Fibroblast of lung (primary cell): ENCODE data around the gene UNKL. TPM values are rescaled to one million over a fixed set of nuclear protein-coding genes. Genes with fewer than 3 reads are reported as not detected.

Source experiments
- DNase-seq, 2 donors: peaks; one replicate each; pipeline versions ENCODE4 v3.0.0 to v3.0.0-alpha.2; 2010; ENCODE audit warnings: low read depth in 2 of 2
- H2AFZ ChIP-seq: 2 replicates; pipeline ENCODE4 v1.5.1; 2012; ENCODE audit warnings: low read length, control low read depth, inconsistent platforms
- H3K27ac ChIP-seq: 2 replicates; pipeline ENCODE4 v1.5.1; 2011; ENCODE audit warnings: low read length, control low read depth; ENCODE audit not compliant: insufficient read depth
- H3K27me3 ChIP-seq: 2 replicates; pipeline ENCODE4 v1.5.1; 2011; ENCODE audit warnings: mild to moderate bottlenecking, low read length; ENCODE audit not compliant: control insufficient read depth, insufficient read depth
- H3K36me3 ChIP-seq: 2 replicates; pipeline ENCODE4 v1.5.1; 2011; ENCODE audit warnings: low read length; ENCODE audit not compliant: control insufficient read depth, insufficient read depth
- H3K4me1 ChIP-seq: 2 replicates; pipeline ENCODE4 v1.5.1; 2011; ENCODE audit warnings: low read length; ENCODE audit not compliant: control insufficient read depth, insufficient read depth; ENCODE audit errors: extremely low read depth
- H3K4me2 ChIP-seq: 2 replicates; pipeline ENCODE4 v1.5.1; 2011; ENCODE audit warnings: low read length, control low read depth; ENCODE audit not compliant: insufficient read depth; ENCODE audit errors: extremely low read depth
- H3K4me3 ChIP-seq, 4 experiments: fragments of 200-600 bp in 1 of 4; sonication (generic) in 1 of 4; replicated peaks in 1 of 4; 2 replicates each; pipeline ENCODE4 v1.5.1; 2011 to 2016; ENCODE audit warnings: low read length in 4 of 4, low read depth in 3 of 4, mild to moderate bottlenecking in 3 of 4, control low read depth in 2 of 4, inconsistent platforms in 1 of 4, mixed read lengths in 1 of 4; ENCODE audit not compliant: insufficient read depth in 1 of 4; ENCODE audit errors: control extremely low read depth in 1 of 4
- H3K79me2 ChIP-seq: 2 replicates; pipeline ENCODE4 v1.5.1; 2012; ENCODE audit warnings: mild to moderate bottlenecking, low read length, inconsistent platforms; ENCODE audit not compliant: control insufficient read depth, insufficient read depth
- H3K9ac ChIP-seq: 2 replicates; pipeline ENCODE4 v1.5.1; 2011; ENCODE audit warnings: mild to moderate bottlenecking, low read length, control low read depth; ENCODE audit not compliant: insufficient read depth
- H3K9me3 ChIP-seq: 2 replicates; pipeline ENCODE4 v1.5.1; 2012; ENCODE audit warnings: low read depth, low read length; ENCODE audit not compliant: control insufficient read depth, insufficient read depth
- H4K20me1 ChIP-seq: 2 replicates; pipeline ENCODE4 v1.5.1; 2011; ENCODE audit warnings: low read length; ENCODE audit not compliant: control insufficient read depth, insufficient read depth; ENCODE audit errors: extremely low read depth
- CTCF ChIP-seq, 2 donors: IDR thresholded peaks in 1 of 2; conservative IDR thresholded peaks in 1 of 2; 1 replicate in 1 of 2; 2 replicates in 1 of 2; pipeline ENCODE4 v1.5.1; 2011 to 2012; ENCODE audit warnings: low read length in 2 of 2, control low read depth in 1 of 2, inconsistent platforms in 1 of 2, low read depth in 1 of 2, mild to moderate bottlenecking in 1 of 2
- EZH2 ChIP-seq: IDR thresholded peaks from 2 replicates; pipeline ENCODE4 v1.5.1; 2012; ENCODE audit warnings: low read length, control low read depth, mild to moderate bottlenecking; ENCODE audit errors: missing control alignments
- polyA plus RNA-seq, 2 donors: library from polyadenylated mRNA; depleted of rRNA in 1 of 2; stranded (reverse) in 1 of 2; unstranded in 1 of 2; fragments of >200 nt; gene quantifications; 2 replicates each; pipeline ENCODE4 v1.2.1, GENCODE V29; 2011 to 2012; ENCODE audit warnings: missing spikeins in 1 of 2
- total RNA-seq: library from RNA; depleted of rRNA; stranded (reverse); fragments of >200 nt; gene quantifications from 2 replicates; pipeline ENCODE4 v1.2.1, GENCODE V29; 2014

Gene UNKL
- total and polyA plus RNA-seq, 2 donors (not counting 1 experiment from before 2014, with no cell fraction given) = 4.3 to 6.3 TPM

DNA sequence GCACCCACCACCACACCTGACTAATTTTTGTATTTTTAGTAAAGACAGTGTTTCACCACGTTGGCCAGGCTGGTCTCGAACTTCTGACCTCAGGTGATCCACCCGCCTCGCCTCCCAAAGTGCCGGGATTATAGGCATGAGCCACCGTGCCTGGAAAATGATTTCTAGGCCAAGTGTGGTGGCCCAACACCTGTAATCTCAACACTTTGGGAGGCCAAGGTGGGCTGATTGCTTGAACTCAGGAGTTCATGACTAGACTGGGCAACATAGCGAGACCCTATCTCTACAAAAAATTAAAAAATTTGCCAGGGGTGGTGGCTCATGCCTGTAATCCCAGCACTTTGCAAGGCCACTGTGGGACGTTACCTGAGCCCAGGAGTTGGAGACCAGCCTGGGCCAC lies 92.1 kb downstream of the UNKL start:
- H4K20me1 ChIP-seq = no peaks in the 10 kb centered on the region

GRCh38 chr16:1320658-1321240 lies 93.8 kb downstream of the UNKL start:
- Histone ChIP-seq H3K9me3 (no peaks in the 10 kb centered on the region), H3K27me3 (no peaks in the 10 kb centered on the region), H3K4me1 (no peaks in the 10 kb centered on the region), H3K36me3 (peaks cover 53% of the 10 kb centered on the region), H3K27ac (no peak overlapping the region), H2AFZ (no peak overlapping the region), H3K4me2 (no peak overlapping the region), H4K20me1 (no peaks in the 10 kb centered on the region), H3K4me3 (no peak overlapping the region), H3K9ac (no peak overlapping the region), H3K79me2 (peaks cover 31% of the 10 kb centered on the region)
- TF ChIP-seq EZH2 (no peak), CTCF (conservative IDR thresholded peaks at IDR 0.05 in 1 of 2, IDR thresholded peaks at IDR 0.05 in 1 of 2; ENCODE audit: low read depth in 1 of 2, low read length in 2 of 2) (no peak)
- DNase-seq = no peak

More for the DNA sequence above, 92.1 kb downstream of the UNKL start:
- no peak for DNase-seq
- no peaks in the 10 kb centered on the region for H3K9me3 ChIP-seq
- H3K4me1 ChIP-seq = no peaks in the 10 kb centered on the region
- H2AFZ ChIP-seq = no peak overlapping the region
- H3K36me3 ChIP-seq = peaks cover 43% of the 10 kb centered on the region
- no peak overlapping the region for H3K4me3 ChIP-seq
- TF ChIP-seq EZH2 = no peak
- TF ChIP-seq CTCF (conservative IDR thresholded peaks at IDR 0.05 in 1 of 2, IDR thresholded peaks at IDR 0.05 in 1 of 2; ENCODE audit: low read depth in 1 of 2, low read length in 2 of 2) = no peak
- H3K27ac ChIP-seq = no peak overlapping the region
- H3K4me2 ChIP-seq = no peak overlapping the region
- no peaks in the 10 kb centered on the region for H3K27me3 ChIP-seq
- H3K9ac ChIP-seq = no peak overlapping the region
- peaks cover 18% of the 10 kb centered on the region for H3K79me2 ChIP-seq

GRCh38 chr16:1320097-1320496 lies 94.4 kb downstream of the UNKL start:
- no peak for DNase-seq
- Histone ChIP-seq H3K9ac (no peak overlapping the region), H3K79me2 (peaks cover 38% of the 10 kb centered on the region), H3K4me3 (no peak overlapping the region), H3K4me1 (no peaks in the 10 kb centered on the region), H3K4me2 (no peak overlapping the region), H3K36me3 (peaks cover 56% of the 10 kb centered on the region), H3K27me3 (no peaks in the 10 kb centered on the region), H4K20me1 (no peaks in the 10 kb centered on the region), H3K9me3 (no peaks in the 10 kb centered on the region), H2AFZ (no peak overlapping the region), H3K27ac (no peak overlapping the region)
- TF ChIP-seq CTCF (conservative IDR thresholded peaks at IDR 0.05 in 1 of 2, IDR thresholded peaks at IDR 0.05 in 1 of 2; ENCODE audit: low read depth in 1 of 2, low read length in 2 of 2) (no peak), EZH2 (no peak)
